HEK293 (cell line): ENCODE measurements around the gene ACTRT1.

ENCODE experiments used
- CTCF ChIA-PET: fragments of 350-600 bp; formaldehyde crosslinking; extraction: SDS; loops from one replicate; lab custom pipeline; 2021; ENCODE audit warnings: antibody characterized with exemption; lab: Yijun Ruan, JAX
- POLR2A ChIA-PET: fragments of 300-600 bp; formaldehyde crosslinking; extraction: SDS; loops from one replicate; lab custom pipeline; 2020; ENCODE audit warnings: antibody characterized with exemption, inconsistent platforms; lab: Yijun Ruan, JAX
- H3K27ac ChIP-seq: fragments of 200-500 bp; sonication (Bioruptor generic); 2 replicates; pipeline ENCODE4 v1.5.1; 2014; ENCODE audit warnings: low read depth, low read length, control low read depth, inconsistent platforms; ENCODE audit errors: extremely low read depth
- H3K36me3 ChIP-seq, 2 experiments: fragments of 200-500 bp in 1 of 2; sonication (Bioruptor generic) in 1 of 2; 1 replicate in 1 of 2; 2 replicates in 1 of 2; pipeline ENCODE4 v1.5.1; 2014 to 2017; ENCODE audit warnings: inconsistent platforms in 2 of 2, low read length in 2 of 2; ENCODE audit not compliant: control insufficient read depth in 2 of 2, insufficient read depth in 1 of 2
- H3K4me1 ChIP-seq: fragments of 200-500 bp; sonication (Bioruptor generic); 2 replicates; pipeline ENCODE4 v1.5.1; 2014; ENCODE audit warnings: mild to moderate bottlenecking, low read length, inconsistent platforms; ENCODE audit not compliant: control insufficient read depth, insufficient read depth
- H3K4me3 ChIP-seq: 2 replicates; pipeline ENCODE4 v1.5.1; 2011; ENCODE audit warnings: low read depth, mild to moderate bottlenecking, control low read depth, low read length, moderate library complexity
- H3K9me3 ChIP-seq: fragments of 200-500 bp; sonication (Bioruptor generic); 2 replicates; pipeline ENCODE4 v1.5.1; 2014; ENCODE audit warnings: low read depth, low read length, inconsistent platforms; ENCODE audit not compliant: control insufficient read depth, insufficient read depth
- GLIS2 ChIP-seq: fragments of 450-650 bp; formaldehyde crosslinking; IDR thresholded peaks from 2 replicates; pipeline ENCODE4 v1.5.1; 2016; ENCODE audit warnings: missing biosample characterization, missing genetic modification characterization
- KLF1 ChIP-seq: fragments of 450-650 bp; formaldehyde crosslinking; IDR thresholded peaks from 2 replicates; pipeline ENCODE4 v1.5.1; 2016; ENCODE audit warnings: missing biosample characterization, missing genetic modification characterization
- OVOL3 ChIP-seq: fragments of 450-650 bp; formaldehyde crosslinking; IDR thresholded peaks from 2 replicates; pipeline ENCODE4 v1.5.1; 2016; ENCODE audit warnings: missing biosample characterization, missing genetic modification characterization
- PATZ1 ChIP-seq: fragments of 450-650 bp; formaldehyde crosslinking; IDR thresholded peaks from 2 replicates; pipeline ENCODE4 v1.5.1; 2016; ENCODE audit warnings: missing biosample characterization, missing genetic modification characterization
- PBX3 ChIP-seq: sonication (generic); formaldehyde crosslinking; IDR thresholded peaks from 2 replicates; pipeline ENCODE4 v1.8.1; 2022; ENCODE audit warnings: mild to moderate bottlenecking, moderate library complexity, missing genetic modification reagents
- REST ChIP-seq: fragments of 450-650 bp; formaldehyde crosslinking; IDR thresholded peaks from 2 replicates; pipeline ENCODE4 v1.5.1; 2016; ENCODE audit warnings: missing biosample characterization, missing genetic modification characterization
- SP3 ChIP-seq: fragments of 450-650 bp; formaldehyde crosslinking; IDR thresholded peaks from 2 replicates; pipeline ENCODE4 v1.5.1; 2016; ENCODE audit warnings: missing biosample characterization, missing genetic modification characterization
- ZFP69B ChIP-seq: fragments of 450-650 bp; formaldehyde crosslinking; IDR thresholded peaks from 2 replicates; pipeline ENCODE4 v1.5.1; 2016; ENCODE audit warnings: missing biosample characterization, missing genetic modification characterization
- ZNF132 ChIP-seq: fragments of 450-650 bp; formaldehyde crosslinking; IDR thresholded peaks from 2 replicates; pipeline ENCODE4 v1.5.1; 2017; ENCODE audit warnings: missing biosample characterization, missing genetic modification characterization, borderline replicate concordance
- ZNF19 ChIP-seq: fragments of 450-650 bp; formaldehyde crosslinking; IDR thresholded peaks from 2 replicates; pipeline ENCODE4; 2016; ENCODE audit warnings: missing biosample characterization, missing genetic modification characterization, low read depth
- ZNF202 ChIP-seq: fragments of 450-650 bp; formaldehyde crosslinking; IDR thresholded peaks from 2 replicates; pipeline ENCODE4 v1.5.1; 2016; ENCODE audit warnings: missing biosample characterization, missing genetic modification characterization, borderline replicate concordance
- ZNF211 ChIP-seq: fragments of 450-650 bp; formaldehyde crosslinking; IDR thresholded peaks from 2 replicates; pipeline ENCODE4 v1.5.1; 2016; ENCODE audit warnings: low read depth, missing biosample characterization, missing genetic modification characterization
- ZNF223 ChIP-seq: fragments of 450-650 bp; formaldehyde crosslinking; IDR thresholded peaks from 2 replicates; pipeline ENCODE4 v1.5.1; 2016; ENCODE audit warnings: missing biosample characterization, missing genetic modification characterization
- ZNF37A ChIP-seq: fragments of 450-650 bp; IDR thresholded peaks from 2 replicates; pipeline ENCODE4 v1.5.1; 2018; ENCODE audit warnings: missing biosample characterization, missing genetic modification characterization
- ZNF558 ChIP-seq: fragments of 450-650 bp; formaldehyde crosslinking; IDR thresholded peaks from 2 replicates; pipeline ENCODE4 v1.5.1; 2016; ENCODE audit warnings: missing biosample characterization, missing genetic modification characterization
- ZNF600 ChIP-seq: fragments of 450-650 bp; formaldehyde crosslinking; IDR thresholded peaks from 2 replicates; pipeline ENCODE4 v1.5.1; 2016; ENCODE audit warnings: missing biosample characterization, missing genetic modification characterization
- ZNF623 ChIP-seq: fragments of 450-650 bp; formaldehyde crosslinking; IDR thresholded peaks from 2 replicates; pipeline ENCODE4 v1.5.1; 2016; ENCODE audit warnings: missing biosample characterization, missing genetic modification characterization
- ZNF624 ChIP-seq: fragments of 450-650 bp; formaldehyde crosslinking; IDR thresholded peaks from 2 replicates; pipeline ENCODE4 v1.5.1; 2017; ENCODE audit warnings: missing biosample characterization, missing genetic modification characterization
- ZNF629 ChIP-seq: fragments of 450-650 bp; formaldehyde crosslinking; IDR thresholded peaks from 2 replicates; pipeline ENCODE4 v1.5.1; 2017; ENCODE audit warnings: missing biosample characterization, missing genetic modification characterization
- ZNF692 ChIP-seq: fragments of 450-650 bp; formaldehyde crosslinking; IDR thresholded peaks from 2 replicates; pipeline ENCODE4 v1.5.1; 2016; ENCODE audit warnings: missing biosample characterization, missing genetic modification characterization
- ZNF768 ChIP-seq: fragments of 450-650 bp; formaldehyde crosslinking; IDR thresholded peaks from 2 replicates; pipeline ENCODE4 v1.5.1; 2018; ENCODE audit warnings: missing biosample characterization, mild to moderate bottlenecking, missing genetic modification characterization
- ZNF830 ChIP-seq: fragments of 450-650 bp; IDR thresholded peaks from 2 replicates; pipeline ENCODE4 v1.5.0; 2018; ENCODE audit warnings: missing biosample characterization, missing genetic modification characterization, low read depth, mild to moderate bottlenecking, moderate library complexity
- ZNF837 ChIP-seq: fragments of 450-650 bp; formaldehyde crosslinking; IDR thresholded peaks from 2 replicates; pipeline ENCODE4 v1.5.1; 2016; ENCODE audit warnings: missing biosample characterization, missing genetic modification characterization

Gene ACTRT1

GRCh38 chrX:128035318-128035717 is 16.9 kb downstream of the ACTRT1 start:
- no peaks in the 10 kb centered on the region for H3K36me3 ChIP-seq
- H3K4me3 ChIP-seq = no peak overlapping the region
- H3K27ac ChIP-seq = no peak overlapping the region
- TF ChIP-seq ZNF830 (tag by site-specific recombination) = no peak
- TF ChIP-seq ZNF19 (tag by site-specific recombination) = no peak
- no peak for TF ChIP-seq SP3 (tag by site-specific recombination)
- TF ChIP-seq ZNF768 (tag by site-specific recombination) = no peak
- no peak for TF ChIP-seq KLF1 (tag by site-specific recombination)
- TF ChIP-seq ZNF223 (tag by site-specific recombination) = no peak
- no peaks in the 10 kb centered on the region for H3K4me1 ChIP-seq
- POLR2A ChIA-PET = no interaction called here
- no peaks in the 10 kb centered on the region for H3K9me3 ChIP-seq
- CTCF ChIA-PET = no interaction called here

- H3K27ac ChIP-seq = no peak overlapping the region
- no peaks in the 10 kb centered on the region for H3K4me1 ChIP-seq
- no peaks in the 10 kb centered on the region for H3K36me3 ChIP-seq
- H3K4me3 ChIP-seq = no peak overlapping the region
- TF ChIP-seq PBX3 (CRISPR knock-in tag) (no peak), ZNF600 (tag by site-specific recombination) (no peak), ZNF692 (tag by site-specific recombination) (no peak), REST (tag by site-specific recombination) (no peak), ZFP69B (no peak), PATZ1 (tag by site-specific recombination) (no peak), OVOL3 (tag by site-specific recombination) (no peak), ZNF558 (no peak), ZNF211 (tag by site-specific recombination) (no peak), ZNF37A (tag by site-specific recombination) (no peak), ZNF624 (no peak), ZNF623 (tag by site-specific recombination) (no peak), ZNF837 (tag by site-specific recombination) (no peak), GLIS2 (tag by site-specific recombination) (no peak), ZNF202 (tag by site-specific recombination) (no peak), ZNF132 (tag by site-specific recombination) (no peak), ZNF629 (tag by site-specific recombination) (no peak)
- H3K9me3 ChIP-seq = no peaks in the 10 kb centered on the region; the same call in 1 of the 2 replicates
- ChIA-PET CTCF (no interaction called here), POLR2A (no interaction called here)
These were observed 30.6 kb downstream of the ACTRT1 start for GRCh38 chrX:128021566-128021965.
